ENCODE results near the gene CD22.

- no peak for TF ChIP-seq EZH2phosphoT487 (IDR thresholded peaks at IDR 0.05; ENCODE audit: low read length)
- TF ChIP-seq, protein P1, sequence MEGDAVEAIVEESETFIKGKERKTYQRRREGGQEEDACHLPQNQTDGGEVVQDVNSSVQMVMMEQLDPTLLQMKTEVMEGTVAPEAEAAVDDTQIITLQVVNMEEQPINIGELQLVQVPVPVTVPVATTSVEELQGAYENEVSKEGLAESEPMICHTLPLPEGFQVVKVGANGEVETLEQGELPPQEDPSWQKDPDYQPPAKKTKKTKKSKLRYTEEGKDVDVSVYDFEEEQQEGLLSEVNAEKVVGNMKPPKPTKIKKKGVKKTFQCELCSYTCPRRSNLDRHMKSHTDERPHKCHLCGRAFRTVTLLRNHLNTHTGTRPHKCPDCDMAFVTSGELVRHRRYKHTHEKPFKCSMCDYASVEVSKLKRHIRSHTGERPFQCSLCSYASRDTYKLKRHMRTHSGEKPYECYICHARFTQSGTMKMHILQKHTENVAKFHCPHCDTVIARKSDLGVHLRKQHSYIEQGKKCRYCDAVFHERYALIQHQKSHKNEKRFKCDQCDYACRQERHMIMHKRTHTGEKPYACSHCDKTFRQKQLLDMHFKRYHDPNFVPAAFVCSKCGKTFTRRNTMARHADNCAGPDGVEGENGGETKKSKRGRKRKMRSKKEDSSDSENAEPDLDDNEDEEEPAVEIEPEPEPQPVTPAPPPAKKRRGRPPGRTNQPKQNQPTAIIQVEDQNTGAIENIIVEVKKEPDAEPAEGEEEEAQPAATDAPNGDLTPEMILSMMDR (IDR thresholded peaks at IDR 0.05; ENCODE audit: low read length): no peak
Measured at GRCh38 chr19:35297922-35298321, 31.1 kb upstream of the CD22 start.
